HL-60/S4 treated with phorbol 12-myristate 13-acetate at 8.2 ng/mL for 4 days and 3 days (cell line): ENCODE data around the gene NPS.

Source experiments
- in situ Hi-C: fragments of 300-500 bp; cut with MboI; formaldehyde crosslinking; loops from 2 replicates; pipeline ENCODE4 v1.15.0; 2022; ENCODE audit warnings: low sequenced_read_pairs

Gene NPS, protein sequence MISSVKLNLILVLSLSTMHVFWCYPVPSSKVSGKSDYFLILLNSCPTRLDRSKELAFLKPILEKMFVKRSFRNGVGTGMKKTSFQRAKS

DNA sequence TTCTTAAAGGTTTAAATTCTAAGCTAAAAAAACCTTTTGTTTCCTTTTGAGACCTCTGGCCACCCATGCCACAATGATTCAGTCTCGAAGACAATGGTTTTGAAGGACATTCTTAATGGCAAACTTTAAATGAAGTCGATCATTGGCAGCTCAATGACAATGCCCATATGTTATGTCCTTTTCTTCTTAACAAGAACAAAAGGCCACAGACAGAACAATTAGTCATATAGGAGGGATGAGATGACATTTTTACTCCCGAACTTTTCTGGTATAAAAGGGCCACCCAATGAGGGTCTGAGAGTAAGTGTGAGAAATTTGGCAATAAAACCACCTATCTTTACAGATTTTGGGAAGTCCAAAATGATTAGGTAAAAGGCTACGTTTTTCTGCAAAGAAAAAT, at the start of gene NPS:
Gene NPS (plus strand): TSS at position 301 of the 400 bp plus-strand sequence. CDS start 60 bp downstream, at position 361.
- in situ Hi-C loops, result no loop called here

DNA sequence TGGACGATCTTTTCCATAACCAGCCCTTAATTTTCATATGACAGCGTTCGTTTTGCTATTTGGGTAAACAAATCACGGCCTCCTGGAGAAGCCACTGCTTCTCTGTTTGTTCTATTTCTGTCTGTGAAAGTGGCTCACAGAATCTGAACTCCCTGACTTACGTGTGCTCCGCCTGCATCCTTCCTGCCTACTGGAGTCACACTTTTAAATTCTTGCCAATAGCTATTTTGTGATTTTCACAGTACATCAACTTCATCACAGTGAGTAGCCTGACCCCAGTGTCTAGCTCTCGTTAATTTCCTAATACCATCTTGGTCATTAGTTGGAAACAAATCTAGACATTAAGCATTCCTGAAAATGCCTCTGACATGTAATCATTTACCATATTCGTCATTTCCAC, 49.0 kb upstream of the NPS start:
- in situ Hi-C loops, result no loop called here

DNA sequence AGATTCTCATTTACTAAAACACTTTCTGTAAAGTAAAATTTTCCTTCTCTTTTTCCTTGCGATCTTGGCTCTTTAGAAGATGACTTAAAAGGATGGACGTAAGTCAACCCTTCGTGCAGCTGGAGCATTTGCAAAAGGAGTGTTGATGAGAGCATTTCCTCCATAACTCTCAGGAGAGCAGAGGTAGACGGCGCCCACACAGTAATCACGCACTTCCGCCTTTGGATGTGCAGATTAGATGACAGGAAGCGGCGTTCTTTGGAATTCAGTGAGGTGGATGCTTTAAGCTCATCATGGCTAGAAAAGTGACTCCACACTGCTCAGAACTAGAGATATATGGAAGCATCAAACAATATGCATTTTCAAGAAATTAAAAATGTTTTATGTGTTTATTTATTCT, 43.0 kb upstream of the NPS start:
- in situ Hi-C loops, result no loop called here

- in situ Hi-C loops, result no loop called here
These were observed 26.8 kb upstream of the NPS start for GRCh38 chr10:127522298-127522697.

GRCh38 chr10:127523476-127523875, 25.6 kb upstream of the NPS start:
- in situ Hi-C loops, result no loop called here

DNA sequence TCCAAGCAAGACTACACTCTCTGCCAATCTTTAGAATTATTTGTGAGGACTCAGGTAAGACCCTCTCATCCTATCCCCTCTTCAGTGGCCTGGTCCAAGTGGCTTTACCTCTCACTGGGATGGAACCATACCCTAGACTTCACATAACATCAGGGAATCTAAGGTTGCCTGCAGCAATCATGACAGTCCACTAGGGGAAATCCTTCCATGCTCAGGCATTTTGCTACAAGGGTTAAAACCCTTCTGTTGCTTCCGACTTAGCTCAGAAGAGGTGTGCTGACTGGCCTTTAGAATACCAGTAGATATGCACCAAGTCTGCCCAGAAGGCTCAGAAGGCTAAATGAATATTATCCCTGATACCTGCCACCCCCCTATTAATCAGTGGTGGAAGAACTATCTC, 24.9 kb upstream of the NPS start:
- in situ Hi-C loops, result no loop called here

- in situ Hi-C loops, result no loop called here
These were observed 24.0 kb upstream of the NPS start for GRCh38 chr10:127524908-127525665.

DNA sequence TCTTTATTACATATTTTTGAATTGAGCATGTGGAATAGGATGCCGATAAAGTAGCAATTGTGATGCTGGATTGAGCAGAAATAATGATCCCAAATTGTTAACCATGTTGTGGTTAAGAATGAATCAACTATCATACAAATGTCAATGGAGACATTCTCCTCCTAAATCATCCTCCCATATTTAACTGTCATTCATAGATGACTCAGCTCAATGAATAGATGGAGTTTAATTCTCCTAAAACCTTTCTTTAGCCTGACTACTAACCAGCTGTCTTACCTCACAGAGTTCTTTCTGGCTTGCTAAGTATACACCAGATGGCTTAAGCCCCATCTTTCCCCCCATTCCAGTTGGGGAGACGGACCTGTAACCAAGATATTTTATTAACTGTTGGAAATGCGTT, 23.4 kb upstream of the NPS start:
- in situ Hi-C loops, result no loop called here

DNA sequence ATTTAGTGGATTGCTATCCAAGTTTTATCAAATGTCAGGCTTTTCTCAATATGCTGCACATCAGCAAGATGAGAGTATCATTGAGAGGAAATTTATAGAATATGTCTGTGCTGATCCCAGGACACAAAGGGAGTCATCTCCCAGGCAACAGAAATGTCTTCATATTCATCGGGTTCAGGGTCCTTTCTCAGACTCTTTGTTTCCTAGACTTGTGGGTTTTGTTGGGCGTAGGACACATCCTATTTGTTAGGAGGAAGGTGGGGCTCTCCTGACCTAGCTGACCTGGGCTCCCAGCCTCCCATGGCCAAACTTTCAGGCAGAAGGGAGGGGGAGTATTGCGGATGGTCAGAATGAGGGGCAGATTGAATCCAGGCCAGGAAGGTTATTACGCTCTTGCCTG, 22.9 kb upstream of the NPS start:
- in situ Hi-C loops, result no loop called here

DNA sequence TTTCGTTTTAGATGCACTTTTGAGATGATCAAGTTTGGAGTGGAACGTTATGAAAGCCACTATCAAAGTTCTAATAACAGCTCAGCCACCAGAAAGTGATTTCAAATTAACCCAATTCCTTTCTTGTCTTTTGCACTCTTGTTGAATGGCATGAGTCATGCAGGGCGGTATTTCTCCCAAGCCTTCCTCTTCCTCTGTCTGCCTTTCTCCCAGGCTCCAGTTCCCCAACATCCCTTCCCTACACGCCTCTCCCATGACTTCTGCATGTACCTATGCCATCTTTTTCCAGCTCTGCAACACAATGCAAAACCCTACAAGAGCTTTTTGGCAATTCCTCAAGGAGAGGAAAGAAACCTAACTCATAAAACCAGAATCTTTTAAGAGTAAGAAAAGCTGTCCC, 21.8 kb upstream of the NPS start:
- in situ Hi-C loops, result no loop called here

- in situ Hi-C loops, result no loop called here
These were observed 21.2 kb upstream of the NPS start for GRCh38 chr10:127527891-127528290.

GRCh38 chr10:127532193-127532592, 16.9 kb upstream of the NPS start:
- in situ Hi-C loops, result no loop called here

- in situ Hi-C loops, result no loop called here
These were observed 16.4 kb upstream of the NPS start for GRCh38 chr10:127532659-127533058.

DNA sequence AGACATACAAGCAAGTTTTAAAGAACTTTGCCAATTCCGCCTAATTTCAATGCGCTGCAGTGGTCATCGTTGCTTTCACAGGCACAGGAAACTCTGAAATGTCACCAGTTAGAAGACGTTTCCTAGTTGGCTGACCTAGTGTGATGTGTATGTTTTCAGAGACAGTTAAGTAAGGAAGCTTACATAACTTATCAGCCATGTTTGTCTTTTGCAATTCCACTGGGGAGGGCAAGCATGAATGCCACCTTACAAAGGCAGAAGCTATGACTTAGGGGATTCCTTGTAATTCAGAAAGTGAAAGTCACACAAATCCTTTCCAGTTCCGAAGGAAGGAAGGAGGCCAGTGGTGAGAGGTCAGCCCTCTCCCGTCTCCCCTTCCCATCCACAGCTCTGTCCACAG, 15.0 kb upstream of the NPS start:
- in situ Hi-C loops, result no loop called here

- in situ Hi-C loops, result no loop called here
These were observed 14.6 kb upstream of the NPS start for GRCh38 chr10:127534496-127534895.

GRCh38 chr10:127535802-127536515, 13.2 kb upstream of the NPS start:
- in situ Hi-C loops, result no loop called here

- in situ Hi-C loops, result no loop called here
These were observed 11.9 kb upstream of the NPS start for GRCh38 chr10:127536972-127537760.

GRCh38 chr10:127537924-127538323, 11.2 kb upstream of the NPS start:
- in situ Hi-C loops, result no loop called here

DNA sequence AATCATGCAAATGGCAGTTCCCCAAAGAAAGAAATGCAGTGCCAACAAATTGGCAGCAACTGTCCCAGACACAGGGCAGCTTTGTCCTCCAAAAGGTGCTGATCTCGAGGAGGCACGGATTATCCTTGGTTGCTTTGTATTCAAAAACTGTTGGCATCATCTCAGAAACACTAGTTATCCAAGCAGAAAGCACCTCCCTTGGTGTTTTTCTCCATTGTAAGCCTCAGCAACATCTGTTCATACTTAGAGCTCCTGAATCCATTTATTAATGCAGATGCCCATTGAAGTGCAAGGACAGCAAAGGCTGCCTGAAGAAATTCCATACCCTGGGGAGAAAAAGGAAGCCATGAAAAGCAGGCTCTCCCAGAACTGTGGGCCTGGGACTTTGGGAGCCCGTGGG, 1.1 kb upstream of the NPS start:
- in situ Hi-C loops, result no loop called here

GRCh38 chr10:127550861-127551260, 1.8 kb downstream of the NPS start:
- in situ Hi-C loops, result no loop called here

DNA sequence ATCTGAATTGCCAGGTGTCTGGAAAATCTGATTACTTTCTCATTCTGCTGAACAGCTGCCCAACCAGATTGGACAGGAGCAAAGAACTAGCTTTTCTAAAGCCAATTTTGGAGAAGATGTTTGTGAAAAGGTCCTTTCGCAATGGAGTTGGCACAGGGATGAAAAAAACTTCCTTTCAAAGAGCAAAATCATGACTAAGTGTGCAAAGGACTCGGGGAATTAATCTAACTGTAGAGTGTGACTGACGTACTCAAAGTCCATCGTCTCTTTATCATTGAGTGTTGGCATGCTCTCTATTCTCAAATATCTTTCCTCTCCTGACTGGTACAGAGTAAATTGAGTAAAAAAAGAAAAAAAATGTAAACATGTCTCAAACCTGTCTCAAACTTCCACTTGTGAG, 3.3 kb downstream of the NPS start:
- in situ Hi-C loops, result no loop called here

- in situ Hi-C loops, result no loop called here
These were observed 4.3 kb downstream of the NPS start for GRCh38 chr10:127553417-127553816.
